ENCODE results near the gene ALOX5. TPM values are rescaled to one million over a fixed set of nuclear protein-coding genes. Genes with fewer than 3 reads are reported as not detected.

ALOX5 gene
- polyA plus RNA-seq, 4 donors, result 1.9 to 7.3 (median 4.1) TPM

Other genes with a start within 250 kb of the ALOX5 start
- under 1 TPM in 3 of 4 donors, not detected in 1; 0.06 to 0.13 (median 0.09) TPM for gene OR13A1, start 58.6 kb upstream of the ALOX5 start, polyA plus RNA-seq (ENCODE audit: insufficient read length in 4 of 4)

All from right renal pelvis (tissue), 4 donors.